NOMO-1 treated with dmso at 0.1 percent for 144 hours (cell line): ENCODE data around the gene CCZ1.
"Not testable (repeated sequence)": the region's sequence is repeated elsewhere in the genome, so short reads cannot be mapped to it uniquely, and the experiment has no call there.

Experiments
- DNase-seq: peaks from one replicate; lab custom pipeline; 2025; ENCODE audit not compliant: unreplicated experiment; lab: John Stamatoyannopoulos, UW

CCZ1 gene

DNA sequence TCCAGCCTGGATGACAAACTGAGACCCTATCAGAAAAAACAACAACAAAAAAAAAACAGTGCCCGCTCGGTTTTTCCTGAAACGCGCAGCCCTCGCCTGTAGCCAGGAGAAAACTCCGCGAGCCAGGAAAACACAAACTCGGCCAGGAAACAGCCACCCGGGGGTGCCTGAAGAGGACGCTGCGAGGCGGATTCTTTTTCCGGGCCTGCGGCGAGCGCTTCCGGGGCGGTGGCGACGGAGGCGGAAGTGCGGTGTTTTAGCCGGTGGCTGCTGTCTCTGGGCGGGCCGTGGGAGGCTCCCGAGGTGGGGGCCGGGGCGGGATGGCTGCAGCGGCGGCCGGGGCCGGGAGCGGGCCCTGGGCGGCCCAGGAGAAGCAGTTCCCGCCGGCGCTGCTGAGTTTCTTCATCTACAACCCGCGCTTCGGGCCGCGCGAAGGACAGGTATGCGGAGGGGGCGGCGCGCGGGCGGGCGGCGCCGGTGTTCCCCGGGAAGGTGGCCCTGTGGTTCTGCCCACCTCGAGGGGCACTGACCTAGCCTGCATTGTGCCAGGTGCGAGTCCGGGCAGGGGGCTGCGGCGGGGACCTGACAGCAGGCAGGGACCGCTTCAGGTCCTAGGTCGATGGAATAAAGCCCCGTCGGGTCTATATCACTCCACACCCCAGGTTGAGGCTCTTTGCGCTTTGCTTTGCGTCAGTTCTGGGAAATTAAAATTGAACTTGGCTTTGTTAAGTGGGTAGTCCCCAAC, at the start of gene CCZ1:
CCZ1 (plus strand) TSS at position 254 of the 745 bp plus-strand sequence; CDS start at position 321, 67 bp downstream.
- not testable (repeated sequence) for DNase-seq

GRCh38 chr7:5850944-5851343, 47.6 kb upstream of the CCZ1 start:
- DNase-seq: no peak

GRCh38 chr7:5854738-5855137, 43.8 kb upstream of the CCZ1 start:
- DNase-seq: peak; percentile 41

DNA sequence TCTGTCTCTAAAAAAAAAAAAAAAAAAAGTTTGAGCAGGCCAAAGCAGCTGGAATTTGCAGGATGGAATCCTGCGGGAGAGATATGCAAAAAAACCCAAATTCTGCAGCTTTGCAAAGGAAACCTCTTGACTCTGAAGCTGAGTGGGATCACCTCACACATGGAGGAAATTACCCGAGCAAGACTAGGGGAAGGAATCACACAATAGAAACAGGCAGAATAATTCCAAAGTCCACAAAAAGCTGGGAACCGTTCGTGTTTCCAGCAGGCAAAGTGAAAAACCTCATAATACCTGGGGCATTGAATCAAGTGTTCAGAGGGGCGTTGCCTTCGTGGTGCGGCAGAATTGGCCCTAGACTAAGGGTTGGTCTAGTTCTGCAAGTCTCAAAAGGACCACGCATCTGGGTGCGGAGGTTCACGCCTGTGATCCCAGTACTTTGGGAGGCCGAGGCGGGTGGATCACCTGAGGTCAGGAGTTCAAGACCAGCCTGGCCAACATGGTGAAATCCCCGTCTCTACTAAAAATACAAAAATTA, 41.4 kb upstream of the CCZ1 start:
- DNase-seq: not testable (repeated sequence)

DNA sequence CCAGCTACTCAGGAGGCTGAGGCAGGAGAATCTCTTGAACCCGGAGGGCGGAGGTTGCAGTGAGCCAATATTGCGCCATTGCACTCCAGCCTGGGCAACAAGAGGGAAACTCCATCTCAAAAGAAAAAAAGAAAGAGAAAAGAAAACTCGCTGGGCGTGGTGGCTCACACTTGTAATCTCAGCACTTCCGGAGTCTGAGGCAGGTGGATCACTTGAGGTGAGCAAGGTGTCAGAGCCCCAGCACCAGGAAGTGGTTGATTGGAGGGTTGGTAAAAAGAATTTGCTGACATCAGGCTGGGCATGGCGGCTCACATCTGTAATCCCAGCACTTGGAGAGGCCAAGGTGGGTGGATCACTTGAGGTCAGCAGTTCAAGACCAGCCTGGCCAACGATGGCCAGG, 40.0 kb upstream of the CCZ1 start:
- not testable (repeated sequence) for DNase-seq

GRCh38 chr7:5861281-5861680, 37.3 kb upstream of the CCZ1 start:
- DNase-seq: not testable (repeated sequence)

DNA sequence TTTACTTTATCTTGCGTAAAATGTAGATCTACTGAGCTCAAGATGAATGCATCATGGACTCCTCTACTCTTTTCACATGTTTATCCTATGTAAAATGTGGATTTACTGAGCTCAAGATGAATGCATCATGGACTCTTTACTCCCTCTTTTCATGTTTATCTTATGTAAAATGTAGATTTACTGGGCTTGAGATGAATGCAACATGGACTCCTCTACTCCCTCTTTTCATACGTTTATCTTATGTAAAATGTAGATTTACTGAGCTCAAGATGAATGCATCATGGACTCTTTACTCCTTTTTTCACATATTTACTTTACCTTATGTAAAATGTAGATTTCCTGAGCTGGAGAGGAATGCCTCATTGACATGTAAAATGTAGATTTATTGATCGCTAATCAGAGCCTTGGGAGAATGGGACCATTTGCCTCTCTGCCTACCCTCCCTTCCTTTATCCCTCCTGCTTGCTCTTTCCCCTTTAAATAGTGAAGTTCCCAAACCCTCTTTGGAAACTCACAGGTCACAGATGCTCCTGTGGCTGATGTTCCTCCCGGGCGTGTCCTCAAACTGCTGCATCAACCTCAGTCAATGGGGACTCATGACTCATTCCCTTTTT, 35.7 kb upstream of the CCZ1 start:
- not testable (repeated sequence) for DNase-seq

DNA sequence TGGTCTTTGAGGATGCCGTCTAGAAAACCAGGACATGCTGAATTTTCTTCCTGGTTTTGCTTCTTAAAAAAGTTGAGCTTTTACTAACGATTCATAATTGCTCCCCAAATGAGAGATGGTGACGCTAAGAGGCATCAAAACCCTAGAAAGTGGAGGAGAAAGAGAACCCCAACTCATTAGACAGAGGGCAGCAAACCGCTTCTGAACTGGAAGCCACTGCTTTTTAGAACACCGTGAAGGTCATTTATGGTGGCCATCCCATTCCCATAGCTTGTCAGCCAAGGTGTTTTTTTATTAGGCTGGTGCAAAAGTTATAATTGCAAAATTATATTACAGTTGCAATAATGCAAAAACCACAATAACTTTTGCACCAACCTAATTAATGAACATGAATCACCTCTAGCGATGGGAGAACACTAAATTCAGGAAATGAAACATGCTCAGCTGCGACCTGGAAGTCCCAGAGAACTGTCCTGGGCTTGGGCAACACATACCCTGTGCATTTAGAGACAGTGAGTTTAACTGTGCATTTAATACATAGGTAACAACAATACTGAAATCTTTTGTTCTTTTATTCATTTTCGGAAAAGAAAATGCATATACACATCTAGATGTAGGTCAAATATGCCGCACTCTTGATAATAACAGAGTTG, 33.1 kb upstream of the CCZ1 start:
- peak; percentile 51 for DNase-seq

GRCh38 chr7:5867060-5867459, 31.5 kb upstream of the CCZ1 start:
- no peak for DNase-seq

DNA sequence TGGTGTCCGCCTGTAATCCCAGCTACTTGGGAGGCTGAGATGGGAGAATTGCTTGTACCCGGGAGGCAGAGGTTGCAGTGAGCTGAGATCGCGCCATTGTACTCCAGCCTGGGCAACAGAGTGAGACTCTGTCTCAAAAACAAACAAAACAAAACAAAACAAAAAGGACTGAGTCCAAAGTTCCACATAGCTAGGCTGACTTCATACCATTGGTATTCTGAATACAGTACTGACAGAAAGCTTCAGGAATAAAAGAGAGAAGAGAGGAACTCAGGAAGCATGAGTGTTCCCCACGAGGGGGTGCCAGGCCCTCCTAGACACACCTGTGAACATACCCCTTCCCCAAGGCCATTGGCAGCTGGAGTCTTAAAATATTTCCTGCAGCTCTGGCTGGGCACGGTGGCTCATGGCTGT, 29.6 kb upstream of the CCZ1 start:
- DNase-seq: not testable (repeated sequence)

DNA sequence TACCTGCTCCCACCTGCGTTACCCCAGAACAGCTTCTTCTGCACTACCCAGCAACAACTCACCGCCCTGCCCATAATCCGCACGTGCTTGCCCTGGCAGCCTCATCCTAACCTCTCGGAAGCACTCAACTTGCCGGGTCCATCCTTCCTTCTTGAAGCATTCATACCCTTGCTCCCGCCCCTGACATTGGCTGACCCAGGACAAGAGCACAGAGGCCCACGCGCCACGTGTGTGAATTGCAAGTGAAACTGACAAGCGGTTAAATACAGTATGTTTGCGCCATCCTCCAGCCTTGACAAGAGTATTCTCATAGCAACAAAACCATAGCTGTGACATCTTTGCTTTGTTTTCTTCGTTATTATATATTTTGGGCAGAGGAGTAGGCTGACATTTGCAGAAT, 28.8 kb upstream of the CCZ1 start:
- no peak for DNase-seq

DNA sequence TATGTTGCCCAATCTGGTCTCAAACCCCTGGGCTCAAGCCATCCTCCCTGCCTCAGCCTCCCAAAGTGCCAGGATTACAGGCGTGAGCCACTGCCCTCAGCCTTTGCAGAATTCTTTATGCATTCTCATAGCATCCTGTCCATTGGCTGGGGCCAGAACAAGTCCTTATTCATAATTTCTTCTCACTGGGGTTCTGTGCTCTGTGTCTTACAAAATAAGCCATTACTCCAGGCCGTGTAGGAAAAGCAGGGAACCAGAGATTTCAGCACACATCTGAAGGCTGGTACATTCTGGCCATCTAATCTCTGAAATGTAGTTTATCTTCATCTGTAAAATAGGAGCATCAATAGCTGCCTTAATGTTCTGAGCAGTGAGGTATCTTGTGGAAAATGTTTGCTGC, 28.2 kb upstream of the CCZ1 start:
- no peak for DNase-seq

- no peak for DNase-seq
These were observed 26.2 kb upstream of the CCZ1 start for GRCh38 chr7:5872326-5872725.

DNA sequence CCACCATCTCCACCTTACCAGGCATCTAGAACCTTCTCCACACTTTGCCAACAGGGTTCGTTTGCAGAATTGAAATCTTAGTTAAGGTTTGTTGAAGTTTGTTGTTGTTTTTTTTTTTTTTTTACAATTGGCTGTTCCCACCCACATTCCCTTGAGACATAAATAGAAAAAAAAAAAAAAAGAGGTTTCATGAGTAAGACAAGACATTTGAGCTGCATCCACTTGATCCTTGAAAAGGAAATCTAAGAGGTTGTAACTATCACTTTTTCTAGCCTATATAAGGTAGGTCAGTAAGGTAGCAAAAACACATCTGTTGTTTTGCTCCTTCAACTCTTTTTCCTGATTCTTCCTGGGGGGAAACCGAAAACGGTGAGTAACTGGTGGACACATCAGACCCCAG, 18.9 kb upstream of the CCZ1 start:
- not testable (repeated sequence) for DNase-seq

DNA sequence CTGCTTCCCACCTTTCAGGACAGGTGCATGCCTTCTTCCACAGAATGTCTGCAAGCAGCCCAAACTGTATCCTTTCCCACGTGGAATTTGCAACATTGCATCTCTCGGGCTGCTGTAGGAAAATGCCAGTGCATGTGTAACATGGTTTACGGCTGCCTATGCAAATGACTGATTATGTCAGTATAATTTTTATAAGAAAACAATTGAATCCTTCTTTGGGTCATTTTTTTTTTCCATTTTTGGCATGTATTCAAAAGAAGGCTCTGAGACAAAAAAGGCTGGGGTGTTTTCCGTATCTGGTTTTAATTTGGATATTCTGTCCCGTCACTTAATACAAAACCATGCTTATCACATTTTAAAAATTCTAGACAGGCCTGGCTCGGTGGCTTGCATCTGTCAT, 18.4 kb upstream of the CCZ1 start:
- DNase-seq: not testable (repeated sequence)

DNA sequence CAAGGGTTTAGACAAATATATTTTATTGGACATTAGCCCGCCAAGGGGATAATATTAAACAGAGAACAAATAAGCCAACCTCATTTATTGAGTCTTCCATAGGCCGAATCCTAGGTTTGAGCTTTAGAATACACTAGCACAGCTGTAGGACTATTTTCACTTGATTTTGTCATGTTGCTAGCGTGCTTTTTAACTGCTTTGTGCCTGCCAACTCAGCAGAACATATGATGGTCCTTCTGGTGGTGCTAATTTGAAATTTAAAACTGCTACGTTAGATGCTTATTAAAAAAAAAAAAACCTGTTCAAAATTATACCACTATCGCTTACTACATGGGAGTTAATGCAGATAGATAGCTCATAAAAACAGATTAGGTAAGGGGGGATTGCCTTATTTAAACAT, 14.1 kb upstream of the CCZ1 start:
- not testable (repeated sequence) for DNase-seq

GRCh38 chr7:5888021-5888420, 10.5 kb upstream of the CCZ1 start:
- not testable (repeated sequence) for DNase-seq

DNA sequence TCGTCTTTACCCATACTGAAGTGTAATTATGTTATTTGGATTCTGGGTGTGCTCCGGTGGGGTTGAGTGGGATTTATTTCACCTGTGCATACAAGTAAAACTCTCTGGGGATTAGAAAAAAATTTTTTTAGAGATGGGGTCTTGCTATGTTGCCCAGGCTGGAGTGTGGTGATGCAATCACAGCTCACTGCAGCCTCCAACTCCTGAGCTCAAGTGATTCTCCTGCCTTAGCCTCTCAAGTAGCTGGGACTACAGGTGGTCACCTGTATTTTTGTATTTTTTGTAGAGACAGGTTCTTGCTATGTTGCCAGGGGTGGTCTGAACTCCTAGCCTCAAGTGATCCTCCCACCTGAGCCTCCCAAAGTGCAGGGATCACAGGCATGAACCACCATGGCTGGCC, 8.3 kb upstream of the CCZ1 start:
- not testable (repeated sequence) for DNase-seq

DNA sequence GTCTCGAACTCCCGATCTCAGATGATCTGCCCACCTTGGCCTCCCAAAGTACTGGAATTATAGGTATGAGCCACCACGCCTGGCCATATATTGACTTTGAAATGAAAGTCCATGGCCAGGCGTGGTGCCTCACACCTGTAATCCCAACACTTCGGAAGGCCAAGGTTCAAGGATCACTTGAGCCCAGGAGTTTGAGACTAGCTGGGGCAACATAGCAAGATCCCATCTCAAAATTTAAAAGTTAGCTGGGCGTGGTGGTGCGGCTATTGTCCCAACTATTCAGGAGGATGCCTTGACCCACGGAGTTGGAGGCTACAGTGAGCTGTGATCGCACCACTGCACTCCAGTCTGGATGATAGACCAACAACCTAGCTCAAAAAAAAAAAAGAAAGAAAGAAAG, 6.0 kb upstream of the CCZ1 start:
- no peak for DNase-seq

GRCh38 chr7:5897369-5897919, 1.1 kb upstream of the CCZ1 start:
- not testable (repeated sequence) for DNase-seq

DNA sequence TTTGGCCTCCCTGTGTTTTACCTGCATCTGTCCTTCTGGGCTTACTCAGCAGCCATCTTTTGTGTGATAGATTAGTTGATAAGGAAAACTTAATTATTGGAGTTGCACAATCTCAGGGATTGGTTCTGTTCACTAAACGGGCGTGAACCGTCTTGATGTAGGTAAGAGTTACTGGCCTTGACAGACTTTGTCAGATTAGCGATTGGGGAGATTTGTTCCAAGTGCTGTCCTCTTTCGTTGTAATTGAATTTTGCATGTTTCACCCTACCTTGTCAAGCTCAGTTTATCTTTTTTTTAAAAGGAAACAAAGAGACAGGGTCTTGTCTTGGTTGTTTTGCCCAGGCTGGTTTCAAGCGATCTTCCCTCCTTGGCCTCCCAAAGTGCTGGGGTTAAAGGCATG, 4.5 kb downstream of the CCZ1 start:
- DNase-seq: not testable (repeated sequence)
